H1 (cell line): ENCODE data around the gene SNORC. TPM values are rescaled to one million over a fixed set of nuclear protein-coding genes. Genes with fewer than 3 reads are reported as not detected.

Source experiments
- ASH2L ChIP-seq: fragments of 200-600, 300-600 bp; sonication (generic); IDR thresholded peaks from one replicate; pipeline ENCODE4 v1.7.1; 2017; ENCODE audit warnings: low read length
- BCL11A ChIP-seq, 2 experiments: IDR thresholded peaks; one replicate each; pipeline ENCODE4 v1.6.1; 2011; ENCODE audit warnings: low read depth in 2 of 2, low read length in 2 of 2, mild to moderate bottlenecking in 2 of 2
- CEBPB ChIP-seq: IDR thresholded peaks from 2 replicates; pipeline ENCODE4 v1.6.1; 2012; ENCODE audit warnings: low read depth, low read length
- CHD2 ChIP-seq: IDR thresholded peaks from 2 replicates; pipeline ENCODE4 v1.6.1; 2012; ENCODE audit warnings: low read length, improper control_type of control experiment
- GTF2F1 ChIP-seq: IDR thresholded peaks from 2 replicates; pipeline ENCODE4 v1.6.1; 2012; ENCODE audit warnings: low read depth, low read length, improper control_type of control experiment, borderline replicate concordance
- JUND ChIP-seq: IDR thresholded peaks from 2 replicates; pipeline ENCODE4 v1.6.1; 2011; ENCODE audit warnings: mild to moderate bottlenecking, improper control_type of control experiment, low read length
- NANOG ChIP-seq: IDR thresholded peaks from 2 replicates; pipeline ENCODE4 v1.6.1; 2011; ENCODE audit warnings: low read length, low read depth, mild to moderate bottlenecking, inconsistent platforms; ENCODE audit not compliant: insufficient read depth, poor library complexity, severe bottlenecking
- RAD21 ChIP-seq, 2 experiments: IDR thresholded peaks in 1 of 2; conservative IDR thresholded peaks in 1 of 2; 2 replicates each; pipeline ENCODE4 v1.6.1; 2011; ENCODE audit warnings: low read depth in 2 of 2, low read length in 2 of 2, improper control_type of control experiment in 1 of 2, inconsistent platforms in 1 of 2, mild to moderate bottlenecking in 1 of 2, moderate library complexity in 1 of 2
- TAF1 ChIP-seq: IDR thresholded peaks from 2 replicates; pipeline ENCODE4 v1.6.1; 2011; ENCODE audit warnings: mild to moderate bottlenecking, low read depth, low read length
- TBP ChIP-seq: IDR thresholded peaks from 2 replicates; pipeline ENCODE4 v1.6.1; 2011; ENCODE audit warnings: low read depth, low read length, improper control_type of control experiment
- ZNF274 ChIP-seq: IDR thresholded peaks from 2 replicates; pipeline ENCODE4 v1.7.0; 2012; ENCODE audit warnings: low read length, borderline replicate concordance; ENCODE audit errors: extremely low read depth
- polyA plus RNA-seq, 7 experiments: library from polyadenylated mRNA; depleted of rRNA in 3 of 7; stranded (reverse) in 5 of 7; unstranded in 2 of 7; fragments of >200 nt in 5 of 7; fragments of 200-250 nt in 2 of 7; gene quantifications; 1 replicate in 5 of 7; 2 replicates in 1 of 7; 4 replicates in 1 of 7; pipeline versions ENCODE4 v1.2.1 to v1.2.3, GENCODE V29; 2011 to 2013; ENCODE audit warnings: missing spikeins in 2 of 7, mixed read lengths in 2 of 7
- total RNA-seq: library from RNA; stranded (reverse); fragmentation: NEBNext Ultra II Directional; extraction: Animal tissue kit (Norgen Biotek cat#: 25700); gene quantifications from 2 replicates; pipeline ENCODE4 v1.2.1, GENCODE V29; 2021

Gene SNORC
- total and polyA plus RNA-seq, 2 of the 8 experiments (the other 6 are each of a cell fraction or from before 2014, with no cell fraction given): 1.6 to 1.8 TPM

- TF ChIP-seq CHD2 (no peak), RAD21 (IDR thresholded peaks at IDR 0.05 in 1 of 2, conservative IDR thresholded peaks at IDR 0.05 in 1 of 2; ENCODE audit: low read depth in 2 of 2, low read length in 2 of 2) (no peak), TAF1 (no peak), BCL11A (IDR thresholded peaks at IDR 0.05; ENCODE audit: low read depth in 2 of 2, low read length in 2 of 2) (no peak), TBP (no peak), JUND (no peak), ZNF274 (no peak), GTF2F1 (no peak), CEBPB (no peak), NANOG (no peak), ASH2L (no peak)
Observed at GRCh38 chr2:232927032-232927792, 57.1 kb downstream of the SNORC start (continued).
